Panc1 (cell line): ENCODE data around the gene LARP1.

Experiments used
- POLR2AphosphoS5 ChIP-seq: IDR thresholded peaks from 2 replicates; pipeline ENCODE4 v1.6.1; 2012; ENCODE audit warnings: mild to moderate bottlenecking, low read depth, low read length, moderate library complexity
- TCF7L2 ChIP-seq: IDR thresholded peaks from 2 replicates; pipeline ENCODE4 v1.6.1; 2011; ENCODE audit warnings: mild to moderate bottlenecking, low read depth, low read length, inconsistent platforms
- TF ChIP-seq, protein P1 (sequence below): fragments of 450-650 bp; IDR thresholded peaks from 2 replicates; pipeline ENCODE4 v1.5.1; 2017; ENCODE audit warnings: mild to moderate bottlenecking

DNA sequence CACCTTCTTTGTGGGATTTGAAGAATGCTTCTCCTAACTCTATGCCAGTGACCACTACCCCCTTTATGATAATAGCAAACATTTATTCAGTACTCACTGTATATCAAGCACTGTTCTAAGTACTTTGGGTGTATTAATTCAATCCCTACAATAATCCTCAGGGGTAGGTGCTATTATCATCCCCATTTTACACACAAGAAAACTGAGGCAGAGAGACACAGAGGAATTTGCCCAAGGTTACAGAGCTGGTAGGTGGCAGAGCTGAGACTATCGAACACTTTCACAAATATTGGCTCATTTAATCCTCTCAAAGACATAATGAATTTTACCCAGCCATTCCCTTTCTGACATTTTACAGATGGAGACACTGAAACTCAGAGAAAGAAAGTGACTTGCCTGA, 9.8 kb upstream of the LARP1 start:
- TF ChIP-seq, protein P1, sequence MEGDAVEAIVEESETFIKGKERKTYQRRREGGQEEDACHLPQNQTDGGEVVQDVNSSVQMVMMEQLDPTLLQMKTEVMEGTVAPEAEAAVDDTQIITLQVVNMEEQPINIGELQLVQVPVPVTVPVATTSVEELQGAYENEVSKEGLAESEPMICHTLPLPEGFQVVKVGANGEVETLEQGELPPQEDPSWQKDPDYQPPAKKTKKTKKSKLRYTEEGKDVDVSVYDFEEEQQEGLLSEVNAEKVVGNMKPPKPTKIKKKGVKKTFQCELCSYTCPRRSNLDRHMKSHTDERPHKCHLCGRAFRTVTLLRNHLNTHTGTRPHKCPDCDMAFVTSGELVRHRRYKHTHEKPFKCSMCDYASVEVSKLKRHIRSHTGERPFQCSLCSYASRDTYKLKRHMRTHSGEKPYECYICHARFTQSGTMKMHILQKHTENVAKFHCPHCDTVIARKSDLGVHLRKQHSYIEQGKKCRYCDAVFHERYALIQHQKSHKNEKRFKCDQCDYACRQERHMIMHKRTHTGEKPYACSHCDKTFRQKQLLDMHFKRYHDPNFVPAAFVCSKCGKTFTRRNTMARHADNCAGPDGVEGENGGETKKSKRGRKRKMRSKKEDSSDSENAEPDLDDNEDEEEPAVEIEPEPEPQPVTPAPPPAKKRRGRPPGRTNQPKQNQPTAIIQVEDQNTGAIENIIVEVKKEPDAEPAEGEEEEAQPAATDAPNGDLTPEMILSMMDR = no peak
- TF ChIP-seq POLR2AphosphoS5 (no peak), TCF7L2 (no peak)
